GM12873 (cell line): ENCODE results near the gene ISG15.

Source experiments
- TF ChIP-seq, protein P1 (sequence below): IDR thresholded peaks from 2 replicates; pipeline ENCODE4 v1.5.1; 2012; ENCODE audit warnings: low read depth, mild to moderate bottlenecking, moderate library complexity, low read length, control low read depth; ENCODE audit not compliant: insufficient read depth; ENCODE audit errors: missing control alignments

The ISG15 gene

DNA sequence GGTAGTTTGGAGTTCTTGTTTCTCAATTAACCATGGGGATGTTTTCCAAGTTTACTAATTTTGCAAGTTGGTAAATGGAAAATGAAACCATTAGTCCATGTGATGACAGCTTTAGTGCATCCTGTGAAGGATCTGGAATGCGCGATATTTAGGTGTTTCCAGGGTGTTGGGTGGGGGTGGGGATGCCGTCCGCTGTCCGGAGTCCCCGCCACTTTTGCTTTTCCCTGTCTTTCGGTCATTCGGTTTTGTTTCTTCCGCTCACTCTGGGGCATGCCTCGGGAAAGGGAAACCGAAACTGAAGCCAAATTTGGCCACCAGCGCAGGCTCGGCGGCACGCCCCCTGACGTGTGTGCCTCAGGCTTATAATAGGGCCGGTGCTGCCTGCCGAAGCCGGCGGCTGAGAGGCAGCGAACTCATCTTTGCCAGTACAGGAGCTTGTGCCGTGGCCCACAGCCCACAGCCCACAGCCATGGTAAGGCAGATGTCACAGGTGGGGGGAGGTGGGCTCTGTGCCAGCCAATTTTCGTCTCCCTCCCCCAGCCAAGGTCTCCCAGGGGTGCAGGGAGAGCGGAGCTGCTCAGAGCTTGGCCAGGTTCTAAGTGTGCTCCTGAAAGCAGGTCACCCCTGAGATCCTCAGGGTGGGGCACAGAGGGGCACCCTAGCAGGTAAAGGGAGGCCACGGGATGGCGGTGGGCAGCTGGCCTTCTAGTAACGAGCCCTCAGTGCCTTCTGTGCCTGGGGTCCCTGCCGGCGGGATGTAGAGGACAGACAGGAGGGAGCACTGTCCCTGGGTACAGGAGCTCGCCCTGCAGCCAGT, at the start of gene ISG15:
Gene ISG15 (plus strand): TSS at position 393 of the 817 bp plus-strand sequence. CDS start 77 bp downstream, at position 470.
- TF ChIP-seq, protein P1, sequence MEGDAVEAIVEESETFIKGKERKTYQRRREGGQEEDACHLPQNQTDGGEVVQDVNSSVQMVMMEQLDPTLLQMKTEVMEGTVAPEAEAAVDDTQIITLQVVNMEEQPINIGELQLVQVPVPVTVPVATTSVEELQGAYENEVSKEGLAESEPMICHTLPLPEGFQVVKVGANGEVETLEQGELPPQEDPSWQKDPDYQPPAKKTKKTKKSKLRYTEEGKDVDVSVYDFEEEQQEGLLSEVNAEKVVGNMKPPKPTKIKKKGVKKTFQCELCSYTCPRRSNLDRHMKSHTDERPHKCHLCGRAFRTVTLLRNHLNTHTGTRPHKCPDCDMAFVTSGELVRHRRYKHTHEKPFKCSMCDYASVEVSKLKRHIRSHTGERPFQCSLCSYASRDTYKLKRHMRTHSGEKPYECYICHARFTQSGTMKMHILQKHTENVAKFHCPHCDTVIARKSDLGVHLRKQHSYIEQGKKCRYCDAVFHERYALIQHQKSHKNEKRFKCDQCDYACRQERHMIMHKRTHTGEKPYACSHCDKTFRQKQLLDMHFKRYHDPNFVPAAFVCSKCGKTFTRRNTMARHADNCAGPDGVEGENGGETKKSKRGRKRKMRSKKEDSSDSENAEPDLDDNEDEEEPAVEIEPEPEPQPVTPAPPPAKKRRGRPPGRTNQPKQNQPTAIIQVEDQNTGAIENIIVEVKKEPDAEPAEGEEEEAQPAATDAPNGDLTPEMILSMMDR = no peak

DNA sequence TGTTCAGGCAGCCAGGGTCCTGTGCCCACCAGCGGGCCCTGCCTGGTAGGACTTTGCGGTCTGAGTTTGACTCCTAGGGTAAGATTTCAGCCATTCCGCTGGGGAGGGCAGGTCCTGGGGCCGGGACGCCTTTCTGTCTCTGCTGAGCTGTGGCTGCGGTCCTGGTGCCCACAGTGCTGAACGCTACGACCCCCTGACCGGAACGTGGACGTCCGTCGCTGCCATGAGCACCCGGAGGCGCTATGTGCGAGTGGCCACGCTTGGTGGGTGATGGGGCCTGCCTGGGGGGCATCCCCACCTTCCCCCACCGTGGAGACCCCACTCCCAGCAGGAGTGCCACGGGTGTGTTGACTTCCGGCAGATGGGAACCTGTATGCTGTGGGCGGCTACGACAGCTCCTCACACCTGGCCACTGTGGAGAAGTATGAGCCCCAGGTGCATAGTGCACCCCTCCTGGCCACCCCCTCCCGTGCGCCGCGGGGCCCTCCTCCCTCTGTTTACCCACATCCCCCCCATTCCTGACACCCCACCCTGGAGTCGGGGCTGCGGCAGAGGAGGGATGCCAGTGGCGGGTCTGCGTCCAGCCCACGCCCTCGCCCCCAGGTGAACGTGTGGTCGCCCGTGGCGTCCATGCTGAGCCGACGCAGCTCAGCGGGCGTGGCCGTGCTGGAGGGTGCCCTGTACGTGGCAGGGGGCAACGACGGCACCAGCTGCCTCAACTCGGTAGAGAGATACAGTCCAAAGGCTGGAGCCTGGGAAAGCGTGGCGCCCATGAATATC, 49.4 kb upstream of the ISG15 start:
- TF ChIP-seq, protein P1 = no peak

DNA sequence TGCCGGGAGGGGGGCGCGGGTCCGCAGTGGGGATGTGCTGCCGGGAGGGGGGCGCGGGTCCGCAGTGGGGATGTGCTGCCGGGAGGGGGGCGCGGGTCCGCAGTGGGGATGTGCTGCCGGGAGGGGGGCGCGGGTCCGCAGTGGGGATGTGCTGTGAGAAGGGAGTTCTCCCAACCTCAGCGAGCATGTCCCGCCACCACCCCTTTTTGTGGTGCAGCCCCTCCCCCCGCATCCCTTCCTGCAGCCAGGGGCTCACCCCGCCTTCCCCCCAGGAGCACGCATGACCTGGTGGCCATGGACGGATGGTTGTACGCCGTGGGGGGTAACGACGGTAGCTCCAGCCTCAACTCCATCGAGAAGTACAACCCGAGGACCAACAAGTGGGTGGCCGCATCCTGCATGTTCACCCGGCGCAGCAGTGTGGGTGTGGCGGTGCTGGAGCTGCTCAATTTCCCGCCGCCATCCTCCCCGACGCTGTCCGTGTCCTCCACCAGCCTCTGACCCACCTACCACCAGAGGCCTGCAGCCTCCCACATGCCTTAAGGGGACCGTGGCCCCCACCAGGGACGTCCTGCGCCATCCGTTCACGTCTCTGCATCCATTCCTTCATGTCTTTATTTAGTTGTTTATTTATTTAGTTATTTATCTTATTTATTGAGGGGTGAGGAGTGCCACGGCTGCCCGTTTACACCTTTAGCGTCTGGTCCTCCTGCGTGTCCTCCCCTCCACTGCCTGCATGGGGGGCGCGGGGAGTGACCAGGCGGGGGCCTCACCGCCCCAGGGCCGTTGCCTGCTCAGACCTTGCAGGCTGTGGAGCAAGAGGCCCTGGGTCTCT, 48.4 kb upstream of the ISG15 start:
- TF ChIP-seq, protein P1 = no peak

DNA sequence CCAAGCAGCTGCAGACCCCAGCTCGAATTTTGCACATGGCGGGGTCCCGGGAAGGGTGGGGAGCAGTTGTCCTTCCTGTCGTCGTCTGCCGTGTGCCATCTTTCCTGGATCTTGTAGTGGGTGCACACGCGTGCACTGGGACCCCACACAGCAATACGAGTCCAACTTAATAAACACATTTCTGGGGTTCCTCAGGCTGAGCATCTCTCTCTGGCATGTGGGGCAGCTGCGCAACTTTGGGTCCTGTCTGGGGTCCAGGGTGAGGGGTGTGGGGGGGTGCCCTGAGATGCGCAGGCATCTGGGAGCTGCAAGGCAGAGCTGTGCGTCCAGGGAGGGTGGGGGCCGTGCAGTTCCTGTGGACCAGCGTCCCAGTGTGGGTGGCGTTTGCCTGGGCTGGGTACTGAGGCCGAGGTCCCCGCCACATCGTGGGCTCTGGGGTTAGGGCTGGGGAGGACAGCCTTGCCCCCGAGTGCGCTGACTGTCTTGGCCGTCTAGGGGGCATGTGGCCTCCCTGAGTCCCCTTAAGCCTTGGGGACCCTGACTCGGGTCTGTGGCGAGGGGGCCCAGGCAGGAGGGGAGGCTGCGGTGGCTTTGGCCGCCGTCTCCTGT, 47.7 kb upstream of the ISG15 start:
- TF ChIP-seq, protein P1 = no peak

DNA sequence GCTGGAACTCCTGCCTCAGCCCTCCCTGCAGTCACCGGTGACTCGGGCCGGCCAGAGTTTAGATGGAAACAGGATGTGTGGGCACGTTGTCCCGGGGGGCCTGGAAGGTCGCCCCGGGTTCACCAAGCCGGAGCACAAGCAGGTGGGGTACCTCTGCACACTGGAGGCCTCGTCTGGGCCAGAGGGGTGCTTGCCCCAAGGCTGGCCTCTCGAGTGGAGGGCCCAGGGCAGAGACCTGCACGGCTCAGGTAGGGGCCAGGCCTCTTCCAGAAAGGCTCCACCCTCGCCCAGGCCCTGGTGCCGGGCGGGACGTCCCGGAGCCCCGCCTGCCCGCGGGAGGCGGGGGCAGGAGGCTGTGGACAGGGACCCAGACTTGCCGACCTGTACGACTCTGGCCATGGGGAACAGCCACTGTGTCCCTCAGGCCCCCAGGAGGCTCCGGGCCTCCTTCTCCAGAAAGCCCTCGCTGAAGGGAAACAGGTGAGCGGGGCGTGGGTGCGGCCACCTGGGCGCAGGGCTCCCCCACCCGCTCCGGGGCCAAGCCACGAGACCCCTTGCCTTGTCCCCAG, 47.1 kb upstream of the ISG15 start, which contains the start of gene PLEKHN1:
Gene PLEKHN1 (plus strand): TSS at position 348 of the 569 bp plus-strand sequence. CDS start 50 bp downstream, at position 398.
- TF ChIP-seq, protein P1 = no peak

DNA sequence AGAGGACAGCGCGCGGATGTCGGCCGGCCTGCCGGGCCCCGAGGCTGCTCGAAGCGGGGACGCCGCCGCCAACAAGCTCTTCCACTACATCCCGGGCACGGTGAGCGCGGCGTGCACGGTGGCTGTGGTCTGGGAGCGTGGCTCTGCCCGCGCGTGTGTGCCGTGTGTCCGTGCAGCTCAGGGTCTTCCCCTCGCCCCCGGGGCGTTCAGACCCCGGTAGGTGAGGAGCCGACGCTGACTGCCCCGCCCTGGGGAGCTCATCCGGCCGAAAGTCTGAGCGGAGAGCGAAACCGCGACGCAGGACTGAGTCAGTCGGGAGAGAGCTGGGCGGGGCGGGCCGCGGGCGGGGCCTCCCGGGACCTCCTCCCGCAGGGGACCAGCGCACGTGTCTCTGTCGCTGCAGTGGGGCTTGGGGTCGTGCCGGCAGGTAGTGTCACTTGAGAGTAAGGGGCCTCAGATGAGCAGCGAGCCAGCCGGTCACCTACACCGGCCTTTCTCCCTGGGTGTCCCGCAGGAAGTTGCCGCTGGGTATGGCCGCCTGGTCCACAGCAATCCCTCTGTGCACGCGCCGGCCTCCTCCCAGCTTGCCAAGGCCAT, 46.5 kb upstream of the ISG15 start:
- TF ChIP-seq, protein P1 = no peak
